Measurements from ENCODE around the gene CHD8. TPM values are rescaled to one million over a fixed set of nuclear protein-coding genes. Genes with fewer than 3 reads are reported as not detected.

The CHD8 gene
- total and polyA plus RNA-seq, 2 of the 13 experiments (the other 11 are each of a cell fraction or from before 2014, with no cell fraction given) = 35.1 to 79.6 TPM

- TF ChIP-seq, protein P1, sequence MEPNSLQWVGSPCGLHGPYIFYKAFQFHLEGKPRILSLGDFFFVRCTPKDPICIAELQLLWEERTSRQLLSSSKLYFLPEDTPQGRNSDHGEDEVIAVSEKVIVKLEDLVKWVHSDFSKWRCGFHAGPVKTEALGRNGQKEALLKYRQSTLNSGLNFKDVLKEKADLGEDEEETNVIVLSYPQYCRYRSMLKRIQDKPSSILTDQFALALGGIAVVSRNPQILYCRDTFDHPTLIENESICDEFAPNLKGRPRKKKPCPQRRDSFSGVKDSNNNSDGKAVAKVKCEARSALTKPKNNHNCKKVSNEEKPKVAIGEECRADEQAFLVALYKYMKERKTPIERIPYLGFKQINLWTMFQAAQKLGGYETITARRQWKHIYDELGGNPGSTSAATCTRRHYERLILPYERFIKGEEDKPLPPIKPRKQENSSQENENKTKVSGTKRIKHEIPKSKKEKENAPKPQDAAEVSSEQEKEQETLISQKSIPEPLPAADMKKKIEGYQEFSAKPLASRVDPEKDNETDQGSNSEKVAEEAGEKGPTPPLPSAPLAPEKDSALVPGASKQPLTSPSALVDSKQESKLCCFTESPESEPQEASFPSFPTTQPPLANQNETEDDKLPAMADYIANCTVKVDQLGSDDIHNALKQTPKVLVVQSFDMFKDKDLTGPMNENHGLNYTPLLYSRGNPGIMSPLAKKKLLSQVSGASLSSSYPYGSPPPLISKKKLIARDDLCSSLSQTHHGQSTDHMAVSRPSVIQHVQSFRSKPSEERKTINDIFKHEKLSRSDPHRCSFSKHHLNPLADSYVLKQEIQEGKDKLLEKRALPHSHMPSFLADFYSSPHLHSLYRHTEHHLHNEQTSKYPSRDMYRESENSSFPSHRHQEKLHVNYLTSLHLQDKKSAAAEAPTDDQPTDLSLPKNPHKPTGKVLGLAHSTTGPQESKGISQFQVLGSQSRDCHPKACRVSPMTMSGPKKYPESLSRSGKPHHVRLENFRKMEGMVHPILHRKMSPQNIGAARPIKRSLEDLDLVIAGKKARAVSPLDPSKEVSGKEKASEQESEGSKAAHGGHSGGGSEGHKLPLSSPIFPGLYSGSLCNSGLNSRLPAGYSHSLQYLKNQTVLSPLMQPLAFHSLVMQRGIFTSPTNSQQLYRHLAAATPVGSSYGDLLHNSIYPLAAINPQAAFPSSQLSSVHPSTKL (CRISPR knock-in tag; IDR thresholded peaks at IDR 0.05) = no peak
- 0 out of 2 replicates have a peak, but pooled peaks have one; percentile 5 for TF ChIP-seq ZNF124 (CRISPR knock-in tag; IDR thresholded peaks at IDR 0.05)
- TF ChIP-seq, protein P2, sequence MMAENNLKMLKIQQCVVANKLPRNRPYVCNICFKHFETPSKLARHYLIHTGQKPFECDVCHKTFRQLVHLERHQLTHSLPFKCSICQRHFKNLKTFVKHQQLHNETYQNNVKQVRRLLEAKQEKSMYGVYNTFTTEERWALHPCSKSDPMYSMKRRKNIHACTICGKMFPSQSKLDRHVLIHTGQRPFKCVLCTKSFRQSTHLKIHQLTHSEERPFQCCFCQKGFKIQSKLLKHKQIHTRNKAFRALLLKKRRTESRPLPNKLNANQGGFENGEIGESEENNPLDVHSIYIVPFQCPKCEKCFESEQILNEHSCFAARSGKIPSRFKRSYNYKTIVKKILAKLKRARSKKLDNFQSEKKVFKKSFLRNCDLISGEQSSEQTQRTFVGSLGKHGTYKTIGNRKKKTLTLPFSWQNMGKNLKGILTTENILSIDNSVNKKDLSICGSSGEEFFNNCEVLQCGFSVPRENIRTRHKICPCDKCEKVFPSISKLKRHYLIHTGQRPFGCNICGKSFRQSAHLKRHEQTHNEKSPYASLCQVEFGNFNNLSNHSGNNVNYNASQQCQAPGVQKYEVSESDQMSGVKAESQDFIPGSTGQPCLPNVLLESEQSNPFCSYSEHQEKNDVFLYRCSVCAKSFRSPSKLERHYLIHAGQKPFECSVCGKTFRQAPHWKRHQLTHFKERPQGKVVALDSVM (CRISPR knock-in tag; IDR thresholded peaks at IDR 0.05) = no peak
- TF ChIP-seq, protein P3, sequence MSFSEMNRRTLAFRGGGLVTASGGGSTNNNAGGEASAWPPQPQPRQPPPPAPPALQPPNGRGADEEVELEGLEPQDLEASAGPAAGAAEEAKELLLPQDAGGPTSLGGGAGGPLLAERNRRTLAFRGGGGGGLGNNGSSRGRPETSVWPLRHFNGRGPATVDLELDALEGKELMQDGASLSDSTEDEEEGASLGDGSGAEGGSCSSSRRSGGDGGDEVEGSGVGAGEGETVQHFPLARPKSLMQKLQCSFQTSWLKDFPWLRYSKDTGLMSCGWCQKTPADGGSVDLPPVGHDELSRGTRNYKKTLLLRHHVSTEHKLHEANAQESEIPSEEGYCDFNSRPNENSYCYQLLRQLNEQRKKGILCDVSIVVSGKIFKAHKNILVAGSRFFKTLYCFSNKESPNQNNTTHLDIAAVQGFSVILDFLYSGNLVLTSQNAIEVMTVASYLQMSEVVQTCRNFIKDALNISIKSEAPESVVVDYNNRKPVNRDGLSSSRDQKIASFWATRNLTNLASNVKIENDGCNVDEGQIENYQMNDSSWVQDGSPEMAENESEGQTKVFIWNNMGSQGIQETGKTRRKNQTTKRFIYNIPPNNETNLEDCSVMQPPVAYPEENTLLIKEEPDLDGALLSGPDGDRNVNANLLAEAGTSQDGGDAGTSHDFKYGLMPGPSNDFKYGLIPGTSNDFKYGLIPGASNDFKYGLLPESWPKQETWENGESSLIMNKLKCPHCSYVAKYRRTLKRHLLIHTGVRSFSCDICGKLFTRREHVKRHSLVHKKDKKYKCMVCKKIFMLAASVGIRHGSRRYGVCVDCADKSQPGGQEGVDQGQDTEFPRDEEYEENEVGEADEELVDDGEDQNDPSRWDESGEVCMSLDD (CRISPR knock-in tag; IDR thresholded peaks at IDR 0.05; ENCODE audit: borderline replicate concordance) = peak; percentile 50; the same call in 1 of the 2 replicates
- TF ChIP-seq ZKSCAN8 (CRISPR knock-in tag; IDR thresholded peaks at IDR 0.05; ENCODE audit: borderline replicate concordance) = no peak
- peak; percentile 73; the same call in 1 of the 2 replicates for TF ChIP-seq ZNF432 (CRISPR knock-in tag; IDR thresholded peaks at IDR 0.05; ENCODE audit: borderline replicate concordance)
- no peak for TF ChIP-seq ZNF7 (CRISPR knock-in tag; IDR thresholded peaks at IDR 0.05)
- TF ChIP-seq ZNF589 (CRISPR knock-in tag; conservative IDR thresholded peaks at IDR 0.05) = peak; percentile 16; the same call in 1 of the 2 replicates
- TF ChIP-seq KLF6 (CRISPR knock-in tag; IDR thresholded peaks at IDR 0.05) = no peak
- TF ChIP-seq GLI4 (CRISPR knock-in tag; IDR thresholded peaks at IDR 0.05; ENCODE audit: borderline replicate concordance) = no peak
- TF ChIP-seq TOPORS (CRISPR knock-in tag; IDR thresholded peaks at IDR 0.05) = no peak
- no peak for TF ChIP-seq GPN1 (CRISPR knock-in tag; IDR thresholded peaks at IDR 0.05; ENCODE audit: borderline replicate concordance)
- no peak for TF ChIP-seq PITX1 (CRISPR knock-in tag; IDR thresholded peaks at IDR 0.05)
- TF ChIP-seq ARID2 (CRISPR knock-in tag; IDR thresholded peaks at IDR 0.05; ENCODE audit: borderline replicate concordance) = no peak; the same call in 1 of the 2 replicates
- no peak for TF ChIP-seq CREM (IDR thresholded peaks at IDR 0.05)
- no peak for TF ChIP-seq CREM (CRISPR knock-in tag; IDR thresholded peaks at IDR 0.05)
- no peak for TF ChIP-seq NCOA5 (CRISPR knock-in tag; IDR thresholded peaks at IDR 0.05)
- no peak for TF ChIP-seq SNRNP70 (IDR thresholded peaks at IDR 0.05; ENCODE audit: low read depth, low read length)
- TF ChIP-seq BRD4 (CRISPR knock-in tag; IDR thresholded peaks at IDR 0.05) = peak; percentile 61; the same call in 1 of the 2 replicates
- TF ChIP-seq CREBL2 (CRISPR knock-in tag; IDR thresholded peaks at IDR 0.05; ENCODE audit: borderline replicate concordance) = no peak
- TF ChIP-seq ZNF547 (CRISPR knock-in tag; IDR thresholded peaks at IDR 0.05) = peak; percentile 40; the same call in 1 of the 2 replicates
Measured at GRCh38 chr14:21382886-21383847, 72.8 kb downstream of the CHD8 start (continued).
